Measurements from ENCODE around the gene TBRG1.
A peak's percentile ranks its signal among the peaks of the same experiment; 100 is the strongest.

Gene TBRG1

GRCh38 chr11:124669193-124669592, 46.5 kb downstream of the TBRG1 start:
- no peak overlapping the region for H3K4me3 ChIP-seq (ENCODE audit: control insufficient read depth, low read depth, low read length)
- DNase-seq (ENCODE audit: low read depth), result peak; percentile 62
- TF ChIP-seq CTCF (conservative IDR thresholded peaks at IDR 0.05; ENCODE audit: control insufficient read depth, insufficient read depth, low read depth, low read length), result peak; percentile 87

GRCh38 chr11:124670732-124671131, 48.1 kb downstream of the TBRG1 start:
- H3K4me3 ChIP-seq (ENCODE audit: control insufficient read depth, low read depth, low read length), result no peak overlapping the region
- peak; percentile 18 for DNase-seq (ENCODE audit: low read depth)
- TF ChIP-seq CTCF (conservative IDR thresholded peaks at IDR 0.05; ENCODE audit: control insufficient read depth, insufficient read depth, low read depth, low read length), result no peak

GRCh38 chr11:124672536-124673215, 50.0 kb downstream of the TBRG1 start:
- TF ChIP-seq CTCF (conservative IDR thresholded peaks at IDR 0.05; ENCODE audit: control insufficient read depth, insufficient read depth, low read depth, low read length), result no peak
- DNase-seq (ENCODE audit: low read depth), result no peak
- peak overlapping the region; percentile 83 for H3K4me3 ChIP-seq (ENCODE audit: control insufficient read depth, low read depth, low read length)

GRCh38 chr11:124673333-124674167, 50.9 kb downstream of the TBRG1 start, which contains the start of the genes SIAE and SPA17:
Gene SIAE, minus strand, starts transcription at chr11:124673739. Its CDS starts 31 bp downstream, at chr11:124673708.
Gene SPA17, plus strand, starts transcription at chr11:124673904. Its CDS starts 1,361 bp downstream, at chr11:124675265.
- peak within 1 kb of the TSS; percentile 83 for H3K4me3 ChIP-seq (ENCODE audit: control insufficient read depth, low read depth, low read length)
- DNase-seq (ENCODE audit: low read depth), result peak; percentile 95
- no peak for TF ChIP-seq CTCF (conservative IDR thresholded peaks at IDR 0.05; ENCODE audit: control insufficient read depth, insufficient read depth, low read depth, low read length)

- H3K4me3 ChIP-seq (ENCODE audit: control insufficient read depth, low read depth, low read length), result peak overlapping the region; percentile 83
- no peak for TF ChIP-seq CTCF (conservative IDR thresholded peaks at IDR 0.05; ENCODE audit: control insufficient read depth, insufficient read depth, low read depth, low read length)
- no peak for DNase-seq (ENCODE audit: low read depth)
Measured at GRCh38 chr11:124674168-124674517, 51.5 kb downstream of the TBRG1 start.

- peak overlapping the region; percentile 83 for H3K4me3 ChIP-seq (ENCODE audit: control insufficient read depth, low read depth, low read length)
- no peak for TF ChIP-seq CTCF (conservative IDR thresholded peaks at IDR 0.05; ENCODE audit: control insufficient read depth, insufficient read depth, low read depth, low read length)
- peak; percentile 7 for DNase-seq (ENCODE audit: low read depth)
Measured at GRCh38 chr11:124674571-124674970, 51.9 kb downstream of the TBRG1 start.

Data from fibroblast of mammary gland (primary cell).